SK-N-SH (cell line): ENCODE results near the gene PEX14. TPM values are rescaled to one million over a fixed set of nuclear protein-coding genes. Genes with fewer than 3 reads are reported as not detected.

Experiments used
- CTCF ChIA-PET: fragments of 300-600, 350-600 bp; formaldehyde crosslinking; extraction: SDS; loops from one replicate; lab custom pipeline; 2021; lab: Yijun Ruan, JAX
- POLR2A ChIA-PET: fragments of 350-600 bp; sonication (Branson Sonifier 250); formaldehyde crosslinking; extraction: SDS; loops from one replicate; lab custom pipeline; 2020; ENCODE audit warnings: antibody characterized with exemption, inconsistent platforms; lab: Yijun Ruan, JAX
- DNase-seq: peaks from one replicate; pipeline ENCODE4 v3.0.0; 2012
- H2AFZ ChIP-seq: fragments of 200-600 bp; sonication (generic); 2 replicates; pipeline ENCODE4 v1.8.1; 2016; ENCODE audit warnings: antibody characterized with exemption, mild to moderate bottlenecking, low read depth
- H3F3A ChIP-seq: fragments of 200-600 bp; sonication (generic); replicated peaks from 2 replicates; pipeline ENCODE3; 2016; ENCODE audit warnings: antibody characterized with exemption, mild to moderate bottlenecking; ENCODE audit not compliant: insufficient read depth
- H3K27ac ChIP-seq, 2 experiments: fragments of 200-500 bp in 1 of 2; fragments of 200-600 bp in 1 of 2; sonication (Bioruptor generic) in 1 of 2; sonication (generic), shearing (Covaris generic) in 1 of 2; 2 replicates each; pipeline versions ENCODE4 v1.5.1 to v1.6.1; 2014 to 2016; ENCODE audit warnings: low read depth in 2 of 2, inconsistent platforms in 1 of 2, low read length in 1 of 2, mild to moderate bottlenecking in 1 of 2, mixed read lengths in 1 of 2
- H3K27me3 ChIP-seq: fragments of 200-600 bp; sonication (generic), shearing (Covaris generic); 2 replicates; pipeline ENCODE4 v1.6.1; 2016; ENCODE audit warnings: mixed run types; ENCODE audit not compliant: insufficient read depth
- H3K36me3 ChIP-seq, 2 experiments: fragments of 200-500 bp in 1 of 2; fragments of 200-600 bp in 1 of 2; sonication (Bioruptor generic) in 1 of 2; sonication (generic) in 1 of 2; replicated peaks in 1 of 2; 2 replicates each; pipeline versions ENCODE3 to v1.5.1; 2014 to 2016; ENCODE audit warnings: low read length in 1 of 2, mild to moderate bottlenecking in 1 of 2; ENCODE audit not compliant: insufficient read depth in 2 of 2, control insufficient read depth in 1 of 2
- H3K4me1 ChIP-seq, 2 experiments: fragments of 200-500 bp in 1 of 2; fragments of 200-600 bp in 1 of 2; sonication (Bioruptor generic) in 1 of 2; sonication (generic), shearing (Covaris generic) in 1 of 2; 2 replicates each; pipeline versions ENCODE4 v1.5.1 to v1.6.1; 2014 to 2016; ENCODE audit warnings: low read depth in 1 of 2, low read length in 1 of 2, mixed run types in 1 of 2; ENCODE audit not compliant: insufficient read depth in 2 of 2, control insufficient read depth in 1 of 2
- H3K4me2 ChIP-seq: fragments of 200-600 bp; sonication (generic), shearing (Covaris generic); 2 replicates; pipeline ENCODE4 v1.6.1; 2017; ENCODE audit warnings: mixed run types
- H3K4me3 ChIP-seq, 2 experiments: fragments of 200-500 bp in 1 of 2; fragments of 200-600 bp in 1 of 2; sonication (Bioruptor generic) in 1 of 2; sonication (generic), shearing (Covaris generic) in 1 of 2; 2 replicates each; pipeline versions ENCODE4 v1.5.1 to v1.8.1; 2014 to 2016; ENCODE audit warnings: low read depth in 2 of 2, inconsistent platforms in 1 of 2, low read length in 1 of 2, mild to moderate bottlenecking in 1 of 2, mixed read lengths in 1 of 2, moderate library complexity in 1 of 2
- H3K79me2 ChIP-seq: fragments of 200-600 bp; sonication (generic); 2 replicates; pipeline ENCODE4 v1.8.1; 2017; ENCODE audit warnings: mild to moderate bottlenecking; ENCODE audit not compliant: insufficient read depth
- H3K9ac ChIP-seq: fragments of 200-600 bp; sonication (generic); 2 replicates; pipeline ENCODE4 v1.6.1; 2017; ENCODE audit warnings: mixed run types
- H3K9me2 ChIP-seq: fragments of 200-600 bp; sonication (generic); 2 replicates; pipeline ENCODE4 v1.6.1; 2017; ENCODE audit warnings: mixed run types
- H3K9me3 ChIP-seq: fragments of 200-600 bp; sonication (generic); 2 replicates; pipeline ENCODE4 v1.6.1; 2017; ENCODE audit warnings: mixed run types, mild to moderate bottlenecking, moderate library complexity
- H4K20me1 ChIP-seq: fragments of 200-600 bp; sonication (generic); 2 replicates; pipeline ENCODE4 v1.6.1; 2017; ENCODE audit warnings: mild to moderate bottlenecking, mixed run types; ENCODE audit not compliant: insufficient read depth
- CHD2 ChIP-seq: fragments of 150-350 bp; IDR thresholded peaks from 2 replicates; pipeline ENCODE4 v1.6.1; 2018; ENCODE audit warnings: low read length; ENCODE audit not compliant: partially characterized antibody
- CTCF ChIP-seq: fragments of 200-600 bp; sonication (generic); IDR thresholded peaks from 2 replicates; pipeline ENCODE4 v1.6.1; 2017; ENCODE audit warnings: antibody characterized with exemption, mild to moderate bottlenecking, moderate library complexity
- ELF1 ChIP-seq: IDR thresholded peaks from 2 replicates; pipeline ENCODE4 v1.4.0; 2012
- EZH2phosphoT487 ChIP-seq: fragments of 200-600 bp; sonication (generic); IDR thresholded peaks from 2 replicates; pipeline ENCODE4 v1.6.1; 2017; ENCODE audit warnings: low read depth, mixed run types, mild to moderate bottlenecking, antibody characterized with exemption, moderate library complexity, borderline replicate concordance
- FOXM1 ChIP-seq: IDR thresholded peaks from 2 replicates; pipeline ENCODE4 v1.4.0; 2012; ENCODE audit warnings: low read depth, mild to moderate bottlenecking
- GATA2 ChIP-seq: sonication (generic); formaldehyde crosslinking; IDR thresholded peaks from 2 replicates; pipeline ENCODE4 v1.5.0; 2020; ENCODE audit warnings: mild to moderate bottlenecking, missing genetic modification reagents
- JUND ChIP-seq: IDR thresholded peaks from 2 replicates; pipeline ENCODE4 v1.4.0; 2012
- MEF2A ChIP-seq: IDR thresholded peaks from 2 replicates; pipeline ENCODE4 v1.4.0; 2012; ENCODE audit warnings: low read depth, borderline replicate concordance
- MXI1 ChIP-seq: IDR thresholded peaks from 2 replicates; pipeline ENCODE4 v1.6.1; 2012; ENCODE audit warnings: mild to moderate bottlenecking, low read depth, low read length, improper control_type of control experiment
- NFIC ChIP-seq: IDR thresholded peaks from 2 replicates; pipeline ENCODE4 v1.4.0; 2012; ENCODE audit warnings: borderline replicate concordance
- NRF1 ChIP-seq: IDR thresholded peaks from 2 replicates; pipeline ENCODE4 v1.6.1; 2012; ENCODE audit warnings: low read depth, mild to moderate bottlenecking, low read length
- POLR2AphosphoS5 ChIP-seq: IDR thresholded peaks from 2 replicates; pipeline ENCODE4 v1.6.1; 2012; ENCODE audit warnings: low read depth, low read length
- RAD21 ChIP-seq: IDR thresholded peaks from 2 replicates; pipeline ENCODE4 v1.6.1; 2012; ENCODE audit warnings: mild to moderate bottlenecking, low read length
- REST ChIP-seq: IDR thresholded peaks from 2 replicates; pipeline ENCODE4 v1.6.1; 2012; ENCODE audit warnings: mild to moderate bottlenecking, low read depth, low read length, moderate library complexity
- SIN3A ChIP-seq: IDR thresholded peaks from 2 replicates; pipeline ENCODE4 v1.6.1; 2012; ENCODE audit warnings: low read depth, mild to moderate bottlenecking, low read length, moderate library complexity, borderline replicate concordance
- TEAD4 ChIP-seq: IDR thresholded peaks from 2 replicates; pipeline ENCODE4 v1.4.0; 2012; ENCODE audit warnings: mild to moderate bottlenecking, borderline replicate concordance; ENCODE audit not compliant: insufficient read depth
- YY1 ChIP-seq: IDR thresholded peaks from 2 replicates; pipeline ENCODE4 v1.4.0; 2012; ENCODE audit warnings: low read depth, mild to moderate bottlenecking
- WGBS: methylation state at CpG from one replicate; pipeline ENCODE4 v1.1.6; 2017; ENCODE audit warnings: low lambda C conversion rate; 5-methylcytosine and 5-hydroxymethylcytosine counted together
- polyA plus RNA-seq, 3 experiments: library from polyadenylated mRNA; depleted of rRNA; stranded (reverse); fragments of >200 nt; gene quantifications; 2 replicates each; pipeline ENCODE4 v1.2.3, GENCODE V29; 2012
- TF ChIP-seq, protein P1 (sequence below): fragments of 150-350 bp; IDR thresholded peaks from 2 replicates; pipeline ENCODE4 v1.6.1; 2016; ENCODE audit warnings: mild to moderate bottlenecking, low read depth, low read length
- TF ChIP-seq, protein P2 (sequence below): fragments of 150-350 bp; IDR thresholded peaks from 2 replicates; pipeline ENCODE4 v1.6.1; 2017; ENCODE audit warnings: antibody characterized with exemption, low read length, low read depth, borderline replicate concordance

Gene PEX14
- polyA plus RNA-seq, 1 of the 3 experiments (the other 2 are of a cell fraction): 36.2 TPM

DNA sequence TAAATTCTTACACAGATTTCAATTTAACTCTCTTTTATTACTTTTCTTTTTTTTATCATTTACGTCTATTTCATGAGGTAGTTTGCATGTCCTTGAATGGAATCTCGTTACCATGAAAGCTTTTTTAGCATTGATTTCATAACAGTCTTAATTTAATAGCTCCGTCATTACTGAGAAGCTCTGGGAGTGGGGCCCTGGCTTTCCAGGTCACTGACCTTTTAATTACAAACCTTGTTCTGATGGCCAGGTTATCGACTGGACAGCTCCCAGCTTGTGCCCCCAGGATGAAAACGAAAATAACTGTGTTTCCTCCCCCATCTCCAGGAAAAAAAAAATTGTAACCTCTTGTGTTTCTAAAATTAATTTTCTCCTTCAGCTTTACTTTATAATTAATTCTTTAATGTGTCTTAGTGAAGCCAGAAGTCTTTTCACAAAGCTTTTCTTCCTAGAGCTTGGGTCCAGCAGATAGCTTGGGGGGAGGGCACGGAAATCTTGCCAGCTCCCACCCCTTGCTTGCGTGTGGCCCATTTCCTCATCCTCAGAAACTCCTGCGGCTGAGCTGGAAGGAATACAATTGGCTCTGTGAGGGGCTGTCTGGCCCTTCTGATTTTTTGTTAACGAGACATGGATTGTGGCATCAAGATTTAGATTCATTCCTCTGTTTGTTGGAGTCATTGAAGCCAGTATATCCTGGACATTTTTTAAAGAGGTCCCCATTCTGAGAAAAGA lies 65.7 kb downstream of the PEX14 start:
- 90% methylated on average over 9 of the region's 9 CpGs for WGBS
- no peaks in the 10 kb centered on the region for H4K20me1 ChIP-seq
- no peak overlapping the region for H3K4me3 ChIP-seq
- no peak overlapping the region for H3K4me2 ChIP-seq
- H3K9me2 ChIP-seq: no peaks in the 10 kb centered on the region
- peaks cover 7 to 32% of the 10 kb centered on the region in 2 experiments; a peak in 3 of 4 replicates for H3K4me1 ChIP-seq
- DNase-seq: peak; percentile 54
- H3K36me3 ChIP-seq: peaks cover 12 to 27% of the 10 kb centered on the region in 2 experiments
- no peaks in the 10 kb centered on the region for H3K27me3 ChIP-seq
- H3K9me3 ChIP-seq: no peaks in the 10 kb centered on the region
- H3K27ac ChIP-seq: no peak overlapping the region; a peak in 1 of 4 replicates
- no peaks in the 10 kb centered on the region for H3F3A ChIP-seq
- no peaks in the 10 kb centered on the region for H3K79me2 ChIP-seq
- TF ChIP-seq CHD2: no peak
- POLR2A ChIA-PET: no interaction called here
- CTCF ChIA-PET: interaction anchor here (1.2 to 1.3 kb wide), 2 partner anchors 27 to 33 kb away, joined by 3 to 4 read pairs; no protein-coding TSS in a partner anchor
- no peak overlapping the region for H2AFZ ChIP-seq
- no peak overlapping the region for H3K9ac ChIP-seq

DNA sequence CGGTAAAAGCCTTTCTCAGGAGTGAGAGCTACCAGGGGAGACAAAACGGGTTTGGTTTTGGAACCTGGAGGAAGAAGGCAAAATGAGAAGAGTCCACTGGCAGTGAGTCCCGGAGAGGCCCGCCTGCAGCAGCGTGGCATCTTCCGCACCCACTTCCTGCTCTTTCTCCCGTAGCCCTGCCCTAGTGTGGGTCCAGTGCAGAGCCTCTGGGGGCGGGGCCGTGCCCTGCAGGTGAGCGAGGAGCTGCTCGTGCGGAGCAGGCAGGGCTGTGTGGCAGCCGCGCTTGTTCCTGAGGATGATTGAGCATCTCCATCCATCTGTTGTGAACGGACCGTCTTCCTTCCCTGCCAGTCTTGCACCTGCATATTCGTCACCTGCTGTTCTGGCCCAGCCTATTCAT lies 66.5 kb downstream of the PEX14 start:
- Histone ChIP-seq H3K9me2 (no peaks in the 10 kb centered on the region), H3K36me3 (peaks cover 12 to 26% of the 10 kb centered on the region in 2 experiments), H3K4me3 (no peak overlapping the region), H3K9me3 (no peaks in the 10 kb centered on the region), H4K20me1 (no peaks in the 10 kb centered on the region), H3K4me2 (no peak overlapping the region), H3K27ac (no peak overlapping the region), H3K9ac (no peak overlapping the region), H3K4me1 (peaks cover 7 to 29% of the 10 kb centered on the region in 2 experiments; a peak in 3 of 4 replicates), H3K79me2 (no peaks in the 10 kb centered on the region), H2AFZ (no peak overlapping the region), H3K27me3 (no peaks in the 10 kb centered on the region), H3F3A (no peaks in the 10 kb centered on the region)
- WGBS: 93% methylated on average over 9 of the region's 17 CpGs
- CTCF ChIA-PET: interaction anchor here (1.2 kb wide), 1 partner anchor 34 kb away, joined by 3 read pairs; no protein-coding TSS in a partner anchor
- TF ChIP-seq POLR2AphosphoS5 (no peak), YY1 (no peak), EZH2phosphoT487 (no peak), NFIC (no peak), ELF1 (no peak), NRF1 (no peak), REST (no peak), CTCF (no peak), CHD2 (no peak), TEAD4 (no peak), FOXM1 (no peak), JUND (no peak), MXI1 (no peak), RAD21 (no peak), MEF2A (no peak), GATA2 (CRISPR knock-in tag) (no peak), SIN3A (no peak)
- TF ChIP-seq, protein P1, sequence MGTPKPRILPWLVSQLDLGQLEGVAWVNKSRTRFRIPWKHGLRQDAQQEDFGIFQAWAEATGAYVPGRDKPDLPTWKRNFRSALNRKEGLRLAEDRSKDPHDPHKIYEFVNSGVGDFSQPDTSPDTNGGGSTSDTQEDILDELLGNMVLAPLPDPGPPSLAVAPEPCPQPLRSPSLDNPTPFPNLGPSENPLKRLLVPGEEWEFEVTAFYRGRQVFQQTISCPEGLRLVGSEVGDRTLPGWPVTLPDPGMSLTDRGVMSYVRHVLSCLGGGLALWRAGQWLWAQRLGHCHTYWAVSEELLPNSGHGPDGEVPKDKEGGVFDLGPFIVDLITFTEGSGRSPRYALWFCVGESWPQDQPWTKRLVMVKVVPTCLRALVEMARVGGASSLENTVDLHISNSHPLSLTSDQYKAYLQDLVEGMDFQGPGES: no peak
- TF ChIP-seq, protein P2, sequence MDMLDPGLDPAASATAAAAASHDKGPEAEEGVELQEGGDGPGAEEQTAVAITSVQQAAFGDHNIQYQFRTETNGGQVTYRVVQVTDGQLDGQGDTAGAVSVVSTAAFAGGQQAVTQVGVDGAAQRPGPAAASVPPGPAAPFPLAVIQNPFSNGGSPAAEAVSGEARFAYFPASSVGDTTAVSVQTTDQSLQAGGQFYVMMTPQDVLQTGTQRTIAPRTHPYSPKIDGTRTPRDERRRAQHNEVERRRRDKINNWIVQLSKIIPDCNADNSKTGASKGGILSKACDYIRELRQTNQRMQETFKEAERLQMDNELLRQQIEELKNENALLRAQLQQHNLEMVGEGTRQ: no peak
- DNase-seq: no peak
- POLR2A ChIA-PET: no interaction called here
